ENCODE results near the gene INSC.

INSC gene

DNA sequence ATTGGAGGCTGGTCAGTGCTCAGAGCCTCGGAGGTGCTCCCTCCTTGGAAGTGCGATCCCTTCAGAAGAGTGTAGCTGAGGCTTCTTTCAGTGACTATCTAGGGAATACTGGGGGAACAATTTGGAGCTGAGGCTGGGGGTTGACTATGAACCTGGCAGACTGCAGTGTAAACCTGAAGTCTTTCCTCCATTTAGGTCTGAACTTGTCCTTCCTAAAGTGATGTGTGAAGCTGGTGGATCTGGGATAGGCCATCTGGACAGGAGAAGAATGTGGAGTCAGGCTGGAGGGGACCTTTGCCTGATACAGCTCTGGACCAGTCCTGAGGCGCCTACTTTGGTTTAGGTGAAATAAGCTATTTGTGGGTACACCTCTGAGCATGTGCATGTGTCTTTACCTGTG lies 3.5 kb upstream of the INSC start:
- FAIRE-seq, result no peak

- FAIRE-seq, result no peak
Measured at GRCh38 chr11:15112131-15112541, 2.6 kb upstream of the INSC start.

DNA sequence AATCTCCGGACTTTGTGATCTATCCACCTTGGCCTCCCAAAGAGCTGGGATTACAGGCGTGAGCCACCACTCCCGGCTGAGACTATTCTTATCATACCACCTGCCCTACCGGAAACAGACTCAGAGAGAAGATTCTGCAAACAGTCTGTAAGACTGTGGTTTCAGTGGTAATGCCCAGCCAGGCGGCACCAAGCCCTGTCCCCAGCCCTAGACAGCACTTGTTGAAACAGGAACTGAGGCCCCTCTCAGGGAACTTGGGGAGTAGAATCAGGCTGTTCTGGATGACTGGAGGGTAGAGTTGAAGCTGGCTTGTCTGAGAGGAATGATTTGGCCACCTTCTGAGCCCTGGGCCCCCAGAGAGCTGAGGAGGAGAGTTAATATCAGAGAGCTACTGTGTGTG lies 1.3 kb upstream of the INSC start:
- FAIRE-seq, result no peak

DNA sequence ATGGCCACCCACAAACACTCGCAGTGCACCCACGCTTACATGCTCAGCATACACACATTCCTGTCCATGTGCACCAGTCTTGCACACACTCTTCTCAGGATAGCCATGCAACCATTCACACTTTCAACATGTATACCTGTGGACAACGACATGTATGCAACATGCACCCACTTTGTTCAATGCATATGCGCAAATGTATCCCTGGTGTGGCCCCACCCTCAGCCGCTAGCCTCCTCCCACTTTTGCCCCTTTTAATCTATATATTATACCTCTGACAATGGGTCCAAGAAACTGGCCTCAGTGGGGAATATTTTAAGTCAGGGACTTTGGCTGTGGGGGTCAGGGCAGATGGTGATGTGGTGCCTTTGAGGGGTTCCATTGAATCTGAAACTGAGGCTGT lies 963 bp downstream of the INSC start:
- FAIRE-seq, result no peak

GRCh38 chr11:15117751-15118150 lies 3.0 kb downstream of the INSC start:
- FAIRE-seq, result no peak

DNA sequence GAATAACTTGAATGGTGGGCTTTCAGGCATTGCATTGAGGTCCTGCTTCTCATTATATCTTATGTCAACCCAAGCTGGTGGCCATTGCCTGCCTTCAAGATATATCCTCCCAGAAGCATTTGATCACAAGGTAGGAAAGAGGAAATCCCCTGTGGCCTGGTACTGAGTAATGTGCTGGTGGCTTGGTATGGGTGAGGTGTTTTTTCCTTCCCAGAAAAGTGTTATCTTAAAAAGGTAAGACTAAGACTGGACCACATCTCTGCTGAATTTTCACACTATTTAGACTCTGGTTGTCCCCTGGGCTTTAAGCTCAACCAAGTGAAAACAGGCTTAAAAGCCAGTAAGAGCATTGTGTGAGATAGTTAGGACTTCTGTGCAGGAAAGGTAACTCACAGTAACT lies 3.7 kb downstream of the INSC start:
- FAIRE-seq, result no peak

GRCh38 chr11:15119352-15119751 lies 4.6 kb downstream of the INSC start:
- FAIRE-seq, result no peak

- no peak for FAIRE-seq
Measured at GRCh38 chr11:15119826-15120225, 5.1 kb downstream of the INSC start.

DNA sequence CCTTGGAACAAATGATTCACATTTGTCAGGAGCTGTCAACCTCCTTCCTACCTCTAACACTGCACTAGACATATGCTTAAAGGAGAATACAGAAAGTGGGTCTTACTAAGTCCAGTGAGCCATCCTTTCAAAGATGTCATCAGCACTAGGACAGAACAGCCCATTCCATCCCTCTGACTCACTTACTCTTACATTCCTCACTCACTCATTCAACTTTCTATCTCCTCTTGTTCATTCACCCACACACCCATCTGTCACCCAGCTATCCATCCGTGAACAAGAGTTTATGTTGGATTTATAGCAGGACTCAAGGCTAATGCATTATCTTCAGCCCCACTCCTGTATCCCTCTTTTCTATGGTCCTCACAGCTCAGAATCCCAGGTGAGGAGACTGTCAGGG lies 9.1 kb downstream of the INSC start:
- FAIRE-seq, result no peak

- FAIRE-seq, result no peak
Measured at GRCh38 chr11:15124528-15124927, 9.8 kb downstream of the INSC start.

DNA sequence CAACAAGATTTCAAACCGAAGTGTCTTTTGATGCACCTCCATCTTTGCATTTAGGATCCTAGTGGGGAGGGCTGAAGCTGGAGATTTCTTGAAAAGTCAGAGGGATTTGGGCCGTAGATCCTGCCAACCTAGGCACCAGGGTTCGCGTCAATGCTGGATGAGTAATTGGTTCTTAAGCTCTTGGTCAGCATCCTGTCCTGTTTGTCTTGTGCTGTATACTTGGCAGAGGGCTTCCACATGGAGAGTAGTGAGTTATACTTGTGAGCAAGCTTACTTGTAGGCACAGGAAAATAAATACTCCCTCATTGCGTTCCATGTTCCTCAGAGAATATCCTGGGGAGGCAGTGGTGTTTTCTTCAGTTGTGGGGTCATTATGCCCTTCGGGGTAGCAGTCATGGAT lies 12.6 kb downstream of the INSC start:
- no peak for FAIRE-seq

DNA sequence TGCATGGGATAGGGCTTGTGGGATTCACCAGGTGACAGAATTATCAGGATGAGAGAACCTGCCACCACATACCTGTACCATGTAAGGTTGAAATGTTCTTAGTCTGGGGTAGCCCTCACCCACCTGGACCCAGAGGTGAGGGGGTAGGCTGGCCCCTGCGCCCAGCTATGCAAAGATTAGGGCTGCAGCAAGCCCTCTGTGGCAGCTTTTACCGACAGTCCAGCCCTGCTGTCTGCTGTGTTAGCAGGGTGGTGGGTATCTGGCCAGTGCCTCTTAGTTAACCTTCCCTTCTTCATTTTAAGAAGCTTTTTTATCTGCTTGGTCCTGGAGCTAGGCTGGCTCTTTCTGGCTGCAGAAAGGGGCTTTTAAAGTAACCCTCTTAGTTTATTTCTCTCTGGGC lies 13.9 kb downstream of the INSC start:
- no peak for FAIRE-seq

DNA sequence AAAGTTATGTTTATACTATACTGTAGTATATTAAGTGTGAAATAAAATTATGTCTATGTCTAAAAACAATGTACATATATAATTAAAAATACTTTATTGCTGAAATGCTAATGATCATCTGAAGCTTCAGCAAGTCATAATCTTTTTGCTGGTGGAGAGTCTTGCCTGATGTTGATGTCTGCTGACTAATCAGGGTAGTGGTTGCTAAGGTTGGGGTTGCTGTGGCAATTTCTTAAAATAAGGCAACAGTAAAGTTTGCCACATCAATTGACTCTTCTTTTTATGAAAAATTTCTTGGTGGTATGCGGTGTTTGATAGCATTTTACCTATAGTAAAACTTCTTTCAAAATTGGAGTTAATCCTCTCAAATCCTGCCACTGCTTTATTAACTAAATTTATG lies 21.4 kb downstream of the INSC start:
- no peak for FAIRE-seq

- no peak for FAIRE-seq
Measured at GRCh38 chr11:15139096-15139770, 24.5 kb downstream of the INSC start.

DNA sequence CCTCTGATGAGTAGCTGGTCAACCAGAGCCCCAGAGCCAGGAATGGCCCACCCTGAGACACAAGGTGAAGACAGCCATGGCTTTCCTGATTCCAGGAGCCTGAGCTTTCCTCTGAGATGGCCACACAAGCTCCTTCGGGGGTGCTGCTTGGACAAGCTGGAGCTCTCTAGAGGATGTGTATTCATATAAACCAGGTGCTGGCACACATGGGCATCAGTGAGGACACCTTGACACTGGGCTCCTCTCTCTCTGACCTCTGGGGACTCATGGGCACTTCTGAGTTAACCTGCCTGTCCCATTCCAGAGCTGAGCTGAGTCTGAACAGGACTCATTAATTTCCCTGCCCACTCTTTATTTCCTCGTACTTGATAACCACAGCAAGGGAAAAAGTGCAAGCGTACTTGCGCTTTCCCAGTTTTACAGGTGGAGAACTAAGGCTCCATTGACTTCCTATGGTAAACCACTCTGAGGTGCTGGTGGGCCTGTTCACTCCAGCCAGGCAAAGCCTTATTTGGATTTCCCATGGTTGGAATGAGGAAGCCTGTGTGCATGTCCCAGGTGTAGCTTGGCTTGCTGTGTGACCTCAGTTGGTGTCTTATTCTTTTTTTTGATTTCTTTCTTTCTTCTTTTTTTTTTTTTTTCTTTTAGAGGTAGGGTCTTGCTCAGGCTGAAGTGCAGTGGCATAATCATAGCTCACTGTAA lies 25.4 kb downstream of the INSC start:
- FAIRE-seq, result no peak

DNA sequence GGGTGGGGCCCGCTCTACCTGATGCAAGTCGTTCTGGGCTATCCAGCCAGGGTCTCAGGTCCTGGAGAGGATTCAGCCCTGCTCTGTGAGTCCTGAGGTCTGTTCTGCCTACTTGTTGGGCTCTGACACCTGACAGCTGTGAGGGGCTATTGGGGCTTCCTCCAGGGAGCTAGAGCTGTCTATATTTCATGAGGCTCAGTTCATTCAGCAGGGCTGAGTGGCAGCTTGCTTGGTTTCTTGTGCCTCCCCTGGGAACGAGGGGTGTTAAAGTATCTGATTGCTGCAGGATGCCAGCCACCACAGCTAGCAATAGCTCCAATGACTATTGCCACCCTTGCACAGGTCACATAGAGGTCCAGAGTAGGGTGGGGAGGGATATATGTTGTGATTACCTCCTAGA lies 26.7 kb downstream of the INSC start:
- FAIRE-seq, result no peak

- no peak for FAIRE-seq
Measured at GRCh38 chr11:15142838-15143237, 28.1 kb downstream of the INSC start.

DNA sequence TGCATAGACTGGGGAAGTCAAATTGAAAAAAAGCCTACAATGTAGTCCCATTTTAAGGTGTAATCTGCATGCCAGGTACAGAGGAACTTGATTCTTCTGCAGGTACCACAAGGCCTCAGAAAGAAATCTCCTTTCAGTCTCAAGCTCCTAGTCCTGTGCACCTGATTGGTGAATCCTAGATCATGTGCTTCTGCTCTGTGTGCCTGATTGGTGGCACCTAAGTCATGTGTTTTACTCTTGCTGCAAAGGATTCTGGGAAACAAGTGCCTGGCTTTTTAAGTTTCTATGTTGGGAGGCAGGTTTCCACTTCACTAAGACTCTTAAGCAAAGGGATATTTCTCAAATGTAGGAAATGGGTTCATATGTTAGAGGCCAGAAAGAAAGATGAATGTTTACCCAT lies 29.1 kb downstream of the INSC start:
- FAIRE-seq, result no peak

DNA sequence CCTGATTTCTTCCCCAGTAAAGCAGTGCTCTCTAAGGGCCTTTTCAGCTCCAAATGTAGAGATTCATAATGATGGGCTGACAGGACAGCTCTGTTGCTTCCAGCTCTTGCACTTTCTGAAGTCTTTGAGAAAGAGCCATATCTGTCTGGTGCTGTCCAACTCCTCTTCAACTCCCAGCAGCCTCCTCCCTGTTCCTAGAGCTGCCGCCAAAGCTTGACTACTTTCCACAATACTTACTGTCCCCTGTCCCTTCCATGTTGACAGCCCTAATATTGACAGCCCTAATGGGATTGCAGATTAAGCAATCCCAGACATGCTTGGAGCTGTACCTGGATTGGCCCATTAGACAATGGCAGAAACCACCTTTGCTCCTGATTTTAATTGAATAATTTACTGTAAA lies 29.6 kb downstream of the INSC start:
- FAIRE-seq, result no peak

- no peak for FAIRE-seq
Measured at GRCh38 chr11:15145151-15145550, 30.4 kb downstream of the INSC start.

DNA sequence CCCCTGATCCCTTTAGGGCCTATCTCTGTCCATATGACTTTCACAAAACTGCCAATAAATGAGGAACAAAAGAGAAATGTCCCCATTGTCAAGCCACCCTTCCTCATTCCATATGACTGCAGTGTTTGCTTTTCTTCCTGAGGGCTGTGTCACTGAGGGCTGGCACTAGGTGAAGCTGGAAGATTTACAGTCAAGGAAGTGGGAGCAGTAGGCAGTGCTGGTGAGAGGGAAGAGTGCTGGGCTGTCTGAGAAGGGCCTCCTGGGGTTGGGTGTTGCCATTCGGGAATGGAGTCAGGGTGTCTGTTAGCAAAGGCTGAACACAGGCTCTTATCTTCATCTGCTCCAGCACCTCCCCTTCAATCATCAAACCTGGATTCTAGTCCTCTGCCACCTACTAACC lies 30.9 kb downstream of the INSC start:
- FAIRE-seq, result no peak

GRCh38 chr11:15146271-15147003 lies 31.7 kb downstream of the INSC start:
- FAIRE-seq, result no peak

DNA sequence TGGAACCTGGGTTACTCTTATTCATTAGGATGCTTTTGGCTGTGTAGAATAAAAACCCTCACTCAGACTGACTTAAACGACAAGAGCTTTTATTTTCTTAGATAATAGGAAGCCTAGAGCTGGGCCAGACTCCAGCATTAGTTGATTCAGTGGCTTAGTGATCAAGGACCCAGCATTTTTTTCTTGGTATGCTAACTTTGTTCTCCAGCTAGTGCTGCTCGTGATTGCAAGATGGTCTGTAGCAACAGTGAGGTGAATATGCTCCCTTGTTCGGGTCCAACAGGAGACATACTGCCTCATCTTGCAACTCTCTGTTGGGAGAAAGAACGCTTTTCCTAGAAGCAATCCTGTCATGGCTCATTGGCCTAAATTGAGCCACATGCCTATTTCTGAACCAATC lies 33.4 kb downstream of the INSC start:
- no peak for FAIRE-seq

- no peak for FAIRE-seq
Measured at GRCh38 chr11:15149050-15149449, 34.3 kb downstream of the INSC start.
